ENCODE measurements around the gene GRB7.
"Not testable (repeated sequence)": the region's sequence is repeated elsewhere in the genome, so short reads cannot be mapped to it uniquely, and the experiment has no call there.

GRB7 gene

GRCh38 chr17:39745335-39746144 lies 7.8 kb downstream of the GRB7 start:
- CTCF ChIA-PET = interaction anchor here (0.9 to 2.3 kb wide), 3 partner anchors 8 to 126 kb away, joined by 3 to 9 read pairs (median 7); no protein-coding TSS in a partner anchor
- POLR2A ChIA-PET = no interaction called here
- Histone ChIP-seq H3K9me3 (ENCODE audit: control extremely low read depth in 1 of 5, control insufficient read depth in 4 of 5, insufficient read depth in 2 of 5, low read depth in 1 of 5, low read length in 4 of 5) (no peaks in the 10 kb centered on the region), H3K27ac (ENCODE audit: insufficient read depth in 1 of 2, low read depth in 1 of 2, low read length in 2 of 2, poor library complexity in 1 of 2, severe bottlenecking in 2 of 2) (no peak overlapping the region), H3K4me3 (ENCODE audit: control insufficient read depth in 1 of 7, extremely low read depth in 1 of 7, insufficient read depth in 4 of 7, low read depth in 2 of 7, low read length in 6 of 7) (no peak overlapping the region), H3K36me3 (ENCODE audit: control insufficient read depth in 4 of 4, insufficient read depth in 4 of 4, low read length in 3 of 4) (no peaks in the 10 kb centered on the region), H3K27me3 (replicated peaks in 2 of 5; ENCODE audit: control insufficient read depth in 4 of 5, insufficient read depth in 5 of 5, low read length in 4 of 5) (peaks cover 0 to 34% (median 21%) of the 10 kb centered on the region in 5 experiments), H3K4me1 (ENCODE audit: control extremely low read depth in 1 of 4, control insufficient read depth in 4 of 4, insufficient read depth in 4 of 4, low read length in 3 of 4) (no peaks in the 10 kb centered on the region)
- no peak for DNase-seq
- WGBS (ENCODE audit: insufficient coverage) = 98% methylated on average over 15 of the region's 23 CpGs

- 97% methylated on average over 4 of the region's 7 CpGs for WGBS (ENCODE audit: insufficient coverage)
- POLR2A ChIA-PET = no interaction called here
- CTCF ChIA-PET = interaction anchor here (2.3 kb wide), 1 partner anchor 17 kb away, joined by 7 read pairs; no protein-coding TSS in a partner anchor
Measured at GRCh38 chr17:39746145-39746461, 8.4 kb downstream of the GRB7 start.

GRCh38 chr17:39747745-39748144 lies 10.0 kb downstream of the GRB7 start:
- DNase-seq = no peak
- no peaks in the 10 kb centered on the region for H3K9me3 ChIP-seq (ENCODE audit: control extremely low read depth in 1 of 5, control insufficient read depth in 4 of 5, insufficient read depth in 2 of 5, low read depth in 1 of 5, low read length in 4 of 5)
- H3K27me3 ChIP-seq (replicated peaks in 2 of 5; ENCODE audit: control insufficient read depth in 4 of 5, insufficient read depth in 5 of 5, low read length in 4 of 5) = peaks cover 0 to 19% (median 9%) of the 10 kb centered on the region in 5 experiments
- H3K27ac ChIP-seq (ENCODE audit: insufficient read depth in 1 of 2, low read depth in 1 of 2, low read length in 2 of 2, poor library complexity in 1 of 2, severe bottlenecking in 2 of 2) = no peak overlapping the region
- no peaks in the 10 kb centered on the region for H3K36me3 ChIP-seq (ENCODE audit: control insufficient read depth in 4 of 4, insufficient read depth in 4 of 4, low read length in 3 of 4)
- no peak overlapping the region for H3K4me3 ChIP-seq (ENCODE audit: control insufficient read depth in 1 of 7, extremely low read depth in 1 of 7, insufficient read depth in 4 of 7, low read depth in 2 of 7, low read length in 6 of 7)
- ChIA-PET POLR2A (no interaction called here), CTCF (no interaction called here)
- 93% methylated on average over 3 of the region's 4 CpGs for WGBS (ENCODE audit: insufficient coverage)
- H3K4me1 ChIP-seq (ENCODE audit: control extremely low read depth in 1 of 4, control insufficient read depth in 4 of 4, insufficient read depth in 4 of 4, low read length in 3 of 4) = peaks cover 0 to 2% (median 0%) of the 10 kb centered on the region in 4 experiments

More at GRCh38 chr17:39746145-39746461, 8.4 kb downstream of the GRB7 start:
- Histone ChIP-seq H3K27ac (ENCODE audit: insufficient read depth in 1 of 2, low read depth in 1 of 2, low read length in 2 of 2, poor library complexity in 1 of 2, severe bottlenecking in 2 of 2) (no peak overlapping the region), H3K4me1 (ENCODE audit: control extremely low read depth in 1 of 4, control insufficient read depth in 4 of 4, insufficient read depth in 4 of 4, low read length in 3 of 4) (no peaks in the 10 kb centered on the region), H3K4me3 (ENCODE audit: control insufficient read depth in 1 of 7, extremely low read depth in 1 of 7, insufficient read depth in 4 of 7, low read depth in 2 of 7, low read length in 6 of 7) (no peak overlapping the region), H3K36me3 (ENCODE audit: control insufficient read depth in 4 of 4, insufficient read depth in 4 of 4, low read length in 3 of 4) (no peaks in the 10 kb centered on the region), H3K9me3 (ENCODE audit: control extremely low read depth in 1 of 5, control insufficient read depth in 4 of 5, insufficient read depth in 2 of 5, low read depth in 1 of 5, low read length in 4 of 5) (no peaks in the 10 kb centered on the region), H3K27me3 (replicated peaks in 2 of 5; ENCODE audit: control insufficient read depth in 4 of 5, insufficient read depth in 5 of 5, low read length in 4 of 5) (peaks cover 0 to 29% (median 18%) of the 10 kb centered on the region in 5 experiments)
- no peak for DNase-seq

- POLR2A ChIA-PET; H3K27ac ChIP-seq (ENCODE audit: insufficient read depth in 1 of 2, low read depth in 1 of 2, low read length in 2 of 2, poor library complexity in 1 of 2, severe bottlenecking in 2 of 2); CTCF ChIA-PET; H3K36me3 ChIP-seq (ENCODE audit: control insufficient read depth in 4 of 4, insufficient read depth in 4 of 4, low read length in 3 of 4); H3K9me3 ChIP-seq (ENCODE audit: control extremely low read depth in 1 of 5, control insufficient read depth in 4 of 5, insufficient read depth in 2 of 5, low read depth in 1 of 5, low read length in 4 of 5); DNase-seq; H3K4me3 ChIP-seq (ENCODE audit: control insufficient read depth in 1 of 7, extremely low read depth in 1 of 7, insufficient read depth in 4 of 7, low read depth in 2 of 7, low read length in 6 of 7): not testable (repeated sequence)
- peaks cover 0 to 11% (median 1%) of the 10 kb centered on the region in 5 experiments for H3K27me3 ChIP-seq (replicated peaks in 2 of 5; ENCODE audit: control insufficient read depth in 4 of 5, insufficient read depth in 5 of 5, low read length in 4 of 5)
- peaks cover 0 to 10% (median 6%) of the 10 kb centered on the region in 4 experiments for H3K4me1 ChIP-seq (ENCODE audit: control extremely low read depth in 1 of 4, control insufficient read depth in 4 of 4, insufficient read depth in 4 of 4, low read length in 3 of 4)
- 97% methylated on average over 3 of the region's 8 CpGs for WGBS (ENCODE audit: insufficient coverage)
Measured at GRCh38 chr17:39748444-39749034, 10.8 kb downstream of the GRB7 start.

- Histone ChIP-seq H3K27ac (ENCODE audit: insufficient read depth in 1 of 2, low read depth in 1 of 2, low read length in 2 of 2, poor library complexity in 1 of 2, severe bottlenecking in 2 of 2) (no peak overlapping the region), H3K27me3 (replicated peaks in 2 of 5; ENCODE audit: control insufficient read depth in 4 of 5, insufficient read depth in 5 of 5, low read length in 4 of 5) (peaks cover 0 to 3% (median 0%) of the 10 kb centered on the region in 5 experiments), H3K9me3 (ENCODE audit: control extremely low read depth in 1 of 5, control insufficient read depth in 4 of 5, insufficient read depth in 2 of 5, low read depth in 1 of 5, low read length in 4 of 5) (no peaks in the 10 kb centered on the region), H3K36me3 (ENCODE audit: control insufficient read depth in 4 of 4, insufficient read depth in 4 of 4, low read length in 3 of 4) (no peaks in the 10 kb centered on the region), H3K4me3 (ENCODE audit: control insufficient read depth in 1 of 7, extremely low read depth in 1 of 7, insufficient read depth in 4 of 7, low read depth in 2 of 7, low read length in 6 of 7) (no peak overlapping the region), H3K4me1 (ENCODE audit: control extremely low read depth in 1 of 4, control insufficient read depth in 4 of 4, insufficient read depth in 4 of 4, low read length in 3 of 4) (peaks cover 0 to 24% (median 22%) of the 10 kb centered on the region in 4 experiments)
- 96% methylated on average over 8 of the region's 9 CpGs for whole genome bisulfite sequencing (ENCODE audit: insufficient coverage)
- POLR2A ChIA-PET = no interaction called here
- CTCF ChIA-PET = interaction anchor here (1.0 to 1.4 kb wide), 2 partner anchors 19 to 129 kb away, joined by 3 read pairs; no protein-coding TSS in a partner anchor
- no peak for DNase-seq
Measured at GRCh38 chr17:39750131-39751015, 12.6 kb downstream of the GRB7 start.

- DNase-seq = no peak
- Histone ChIP-seq H3K27me3 (replicated peaks in 2 of 5; ENCODE audit: control insufficient read depth in 4 of 5, insufficient read depth in 5 of 5, low read length in 4 of 5) (peaks cover 0 to 3% (median 0%) of the 10 kb centered on the region in 5 experiments), H3K36me3 (ENCODE audit: control insufficient read depth in 4 of 4, insufficient read depth in 4 of 4, low read length in 3 of 4) (no peaks in the 10 kb centered on the region), H3K4me3 (ENCODE audit: control insufficient read depth in 1 of 7, extremely low read depth in 1 of 7, insufficient read depth in 4 of 7, low read depth in 2 of 7, low read length in 6 of 7) (no peak overlapping the region), H3K4me1 (ENCODE audit: control extremely low read depth in 1 of 4, control insufficient read depth in 4 of 4, insufficient read depth in 4 of 4, low read length in 3 of 4) (peaks cover 0 to 31% (median 29%) of the 10 kb centered on the region in 4 experiments), H3K27ac (ENCODE audit: insufficient read depth in 1 of 2, low read depth in 1 of 2, low read length in 2 of 2, poor library complexity in 1 of 2, severe bottlenecking in 2 of 2) (no peak overlapping the region), H3K9me3 (ENCODE audit: control extremely low read depth in 1 of 5, control insufficient read depth in 4 of 5, insufficient read depth in 2 of 5, low read depth in 1 of 5, low read length in 4 of 5) (no peaks in the 10 kb centered on the region)
- ChIA-PET CTCF (interaction anchor here (1.4 kb wide), 1 partner anchor 129 kb away, joined by 3 read pairs; no protein-coding TSS in a partner anchor), POLR2A (no interaction called here)
- WGBS (ENCODE audit: insufficient coverage) = 77% methylated on average over 3 of the region's 5 CpGs
Measured at GRCh38 chr17:39751016-39751543, 13.3 kb downstream of the GRB7 start.

Data from common myeloid progenitor, CD34-positive (primary cell).